GM13976 (cell line): ENCODE data around the gene BFAR.
"Not testable (repeated sequence)": the region's sequence is repeated elsewhere in the genome, so short reads cannot be mapped to it uniquely, and the experiment has no call there.

Experiments
- DNase-seq: peaks from one replicate; pipeline ENCODE4 v3.0.0; 2012; ENCODE audit warnings: low spot score
- CTCF ChIP-seq: IDR thresholded peaks from 2 replicates; pipeline ENCODE4 v1.5.1; 2012; ENCODE audit warnings: borderline replicate concordance, mild to moderate bottlenecking; ENCODE audit not compliant: insufficient read depth; ENCODE audit errors: extremely low read depth, missing control alignments, control extremely low read depth
- in situ Hi-C: fragments of 300-500 bp; cut with MboI; formaldehyde crosslinking; loops from one replicate; pipeline ENCODE4 v1.12.0; 2022; ENCODE audit warnings: low sequenced_read_pairs, mixed read lengths, inconsistent platforms; ENCODE audit not compliant: unreplicated experiment

The BFAR gene

GRCh38 chr16:14678748-14679497, 46.2 kb downstream of the BFAR start:
- DNase-seq = no peak
- in situ Hi-C loops = no loop called here
- no peak for TF ChIP-seq CTCF

GRCh38 chr16:14680396-14680795, 47.6 kb downstream of the BFAR start:
- in situ Hi-C loops = not testable (repeated sequence)

GRCh38 chr16:14681115-14681514, 48.4 kb downstream of the BFAR start:
- no peak for DNase-seq
- in situ Hi-C loops = no loop called here
- no peak for TF ChIP-seq CTCF

More at GRCh38 chr16:14680396-14680795, 47.6 kb downstream of the BFAR start:
- not testable (repeated sequence) for DNase-seq

GRCh38 chr16:14682121-14682520, 49.4 kb downstream of the BFAR start:
- TF ChIP-seq CTCF = no peak
- in situ Hi-C loops = no loop called here

GRCh38 chr16:14685870-14686793, 53.4 kb downstream of the BFAR start:
- in situ Hi-C loops, DNase-seq: not testable (repeated sequence)

More at GRCh38 chr16:14682121-14682520, 49.4 kb downstream of the BFAR start:
- DNase-seq = no peak

- DNase-seq, in situ Hi-C loops: not testable (repeated sequence)
These were observed 61.4 kb downstream of the BFAR start, which contains the start of gene PLA2G10 for GRCh38 chr16:14694129-14694528. Gene PLA2G10, minus strand, starts transcription at chr16:14694308. Its CDS starts 79 bp downstream, at chr16:14694229.

- in situ Hi-C loops, DNase-seq: not testable (repeated sequence)
These were observed 69.1 kb downstream of the BFAR start for GRCh38 chr16:14701859-14702258.

GRCh38 chr16:14702672-14703071, 69.9 kb downstream of the BFAR start:
- in situ Hi-C loops, DNase-seq: not testable (repeated sequence)

GRCh38 chr16:14703156-14704011, 70.6 kb downstream of the BFAR start, which contains the start of gene NPIPA3:
Gene NPIPA3, plus strand, starts transcription at chr16:14703411. Its CDS starts 5,533 bp downstream, at chr16:14708944.
- in situ Hi-C loops = not testable (repeated sequence)

More at GRCh38 chr16:14703156-14704011, 70.6 kb downstream of the BFAR start, which contains the start of gene NPIPA3:
- DNase-seq = not testable (repeated sequence)
